ENCODE data around the gene PZP. TPM values are rescaled to one million over a fixed set of nuclear protein-coding genes. Genes with fewer than 3 reads are reported as not detected.

Gene PZP
- total and polyA plus RNA-seq, 2 of the 13 experiments (the other 11 are each of a cell fraction or from before 2014, with no cell fraction given) = 0.07 to 0.89 TPM

GRCh38 chr12:9114946-9115345 lies 93.2 kb downstream of the PZP start (continued):
- TF ChIP-seq ATF4 (CRISPR knock-in tag; IDR thresholded peaks at IDR 0.05) (0 out of 4 replicates have a peak, but pooled peaks of 1 of the 2 experiments have one; percentile 46), ZNF598 (CRISPR knock-in tag; IDR thresholded peaks at IDR 0.05; ENCODE audit: borderline replicate concordance) (no peak), ZFY (CRISPR knock-in tag; IDR thresholded peaks at IDR 0.05) (no peak), ZFP37 (CRISPR knock-in tag; IDR thresholded peaks at IDR 0.05; ENCODE audit: borderline replicate concordance) (no peak), RBFOX2 (IDR thresholded peaks at IDR 0.05; ENCODE audit: low read depth, low read length) (peak; percentile 11; the same call in 1 of the 2 replicates), POLR2A (IDR thresholded peaks at IDR 0.05; ENCODE audit: insufficient read depth in 1 of 2, low read depth in 2 of 2, low read length in 2 of 2) (peak in 1 of 2 experiments; percentile 46; a peak in 2 of 4 replicates), ZNF720 (CRISPR knock-in tag; IDR thresholded peaks at IDR 0.05) (no peak), CENPX (CRISPR knock-in tag; IDR thresholded peaks at IDR 0.05) (no peak), ATF2 (CRISPR knock-in tag; IDR thresholded peaks at IDR 0.05) (peak; percentile 14; the same call in 1 of the 2 replicates), ZNF740 (CRISPR knock-in tag; IDR thresholded peaks at IDR 0.05) (no peak), AFF4 (CRISPR knock-in tag; IDR thresholded peaks at IDR 0.05) (peak; percentile 92; the same call in 1 of the 2 replicates), SP1 (IDR thresholded peaks at IDR 0.05) (no peak), SP1 (CRISPR knock-in tag; IDR thresholded peaks at IDR 0.05) (no peak)
- TF ChIP-seq, protein P1, sequence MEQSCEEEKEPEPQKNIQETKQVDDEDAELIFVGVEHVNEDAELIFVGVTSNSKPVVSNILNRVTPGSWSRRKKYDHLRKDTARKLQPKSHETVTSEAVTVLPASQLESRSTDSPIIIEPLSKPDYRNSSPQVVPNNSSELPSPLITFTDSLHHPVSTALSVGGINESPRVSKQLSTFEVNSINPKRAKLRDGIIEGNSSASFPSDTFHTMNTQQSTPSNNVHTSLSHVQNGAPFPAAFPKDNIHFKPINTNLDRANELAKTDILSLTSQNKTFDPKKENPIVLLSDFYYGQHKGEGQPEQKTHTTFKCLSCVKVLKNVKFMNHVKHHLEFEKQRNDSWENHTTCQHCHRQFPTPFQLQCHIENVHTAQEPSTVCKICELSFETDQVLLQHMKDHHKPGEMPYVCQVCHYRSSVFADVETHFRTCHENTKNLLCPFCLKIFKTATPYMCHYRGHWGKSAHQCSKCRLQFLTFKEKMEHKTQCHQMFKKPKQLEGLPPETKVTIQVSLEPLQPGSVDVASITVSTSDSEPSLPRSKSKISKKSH (CRISPR knock-in tag; IDR thresholded peaks at IDR 0.05; ENCODE audit: borderline replicate concordance) = no peak
- TF ChIP-seq, protein P2, sequence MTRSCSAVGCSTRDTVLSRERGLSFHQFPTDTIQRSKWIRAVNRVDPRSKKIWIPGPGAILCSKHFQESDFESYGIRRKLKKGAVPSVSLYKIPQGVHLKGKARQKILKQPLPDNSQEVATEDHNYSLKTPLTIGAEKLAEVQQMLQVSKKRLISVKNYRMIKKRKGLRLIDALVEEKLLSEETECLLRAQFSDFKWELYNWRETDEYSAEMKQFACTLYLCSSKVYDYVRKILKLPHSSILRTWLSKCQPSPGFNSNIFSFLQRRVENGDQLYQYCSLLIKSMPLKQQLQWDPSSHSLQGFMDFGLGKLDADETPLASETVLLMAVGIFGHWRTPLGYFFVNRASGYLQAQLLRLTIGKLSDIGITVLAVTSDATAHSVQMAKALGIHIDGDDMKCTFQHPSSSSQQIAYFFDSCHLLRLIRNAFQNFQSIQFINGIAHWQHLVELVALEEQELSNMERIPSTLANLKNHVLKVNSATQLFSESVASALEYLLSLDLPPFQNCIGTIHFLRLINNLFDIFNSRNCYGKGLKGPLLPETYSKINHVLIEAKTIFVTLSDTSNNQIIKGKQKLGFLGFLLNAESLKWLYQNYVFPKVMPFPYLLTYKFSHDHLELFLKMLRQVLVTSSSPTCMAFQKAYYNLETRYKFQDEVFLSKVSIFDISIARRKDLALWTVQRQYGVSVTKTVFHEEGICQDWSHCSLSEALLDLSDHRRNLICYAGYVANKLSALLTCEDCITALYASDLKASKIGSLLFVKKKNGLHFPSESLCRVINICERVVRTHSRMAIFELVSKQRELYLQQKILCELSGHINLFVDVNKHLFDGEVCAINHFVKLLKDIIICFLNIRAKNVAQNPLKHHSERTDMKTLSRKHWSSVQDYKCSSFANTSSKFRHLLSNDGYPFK (CRISPR knock-in tag; IDR thresholded peaks at IDR 0.05; ENCODE audit: borderline replicate concordance) = no peak
- TF ChIP-seq, protein P3, sequence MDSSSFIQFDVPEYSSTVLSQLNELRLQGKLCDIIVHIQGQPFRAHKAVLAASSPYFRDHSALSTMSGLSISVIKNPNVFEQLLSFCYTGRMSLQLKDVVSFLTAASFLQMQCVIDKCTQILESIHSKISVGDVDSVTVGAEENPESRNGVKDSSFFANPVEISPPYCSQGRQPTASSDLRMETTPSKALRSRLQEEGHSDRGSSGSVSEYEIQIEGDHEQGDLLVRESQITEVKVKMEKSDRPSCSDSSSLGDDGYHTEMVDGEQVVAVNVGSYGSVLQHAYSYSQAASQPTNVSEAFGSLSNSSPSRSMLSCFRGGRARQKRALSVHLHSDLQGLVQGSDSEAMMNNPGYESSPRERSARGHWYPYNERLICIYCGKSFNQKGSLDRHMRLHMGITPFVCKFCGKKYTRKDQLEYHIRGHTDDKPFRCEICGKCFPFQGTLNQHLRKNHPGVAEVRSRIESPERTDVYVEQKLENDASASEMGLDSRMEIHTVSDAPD (CRISPR knock-in tag; IDR thresholded peaks at IDR 0.05) = no peak
